OCI-M2 (cell line): ENCODE results near the gene SS18L1.
"Not testable (repeated sequence)": the region's sequence is repeated elsewhere in the genome, so short reads cannot be mapped to it uniquely, and the experiment has no call there.

Source experiments
- DNase-seq: peaks from one replicate; lab custom pipeline; 2025; ENCODE audit not compliant: unreplicated experiment; lab: John Stamatoyannopoulos, UW

Gene SS18L1

GRCh38 chr20:62136283-62137091 lies 7.1 kb upstream of the SS18L1 start:
- no peak for DNase-seq

- no peak for DNase-seq
These were observed 6.5 kb upstream of the SS18L1 start for GRCh38 chr20:62137092-62137384.

- DNase-seq: no peak
These were observed 5.9 kb upstream of the SS18L1 start for GRCh38 chr20:62137478-62138203.

- DNase-seq: no peak
These were observed 5.4 kb upstream of the SS18L1 start for GRCh38 chr20:62138204-62138543.

- DNase-seq: no peak
These were observed 4.7 kb upstream of the SS18L1 start for GRCh38 chr20:62138912-62139311.

GRCh38 chr20:62139636-62140035 lies 3.9 kb upstream of the SS18L1 start:
- DNase-seq: no peak

- no peak for DNase-seq
These were observed 2.5 kb upstream of the SS18L1 start for GRCh38 chr20:62141043-62141396.

- DNase-seq: no peak
These were observed 1.9 kb upstream of the SS18L1 start for GRCh38 chr20:62141397-62142251.

GRCh38 chr20:62142252-62143080 lies 1.1 kb upstream of the SS18L1 start:
- no peak for DNase-seq

GRCh38 chr20:62143957-62144825 lies 622 bp downstream of the SS18L1 start:
- DNase-seq: no peak

- no peak for DNase-seq
These were observed 2.1 kb downstream of the SS18L1 start for GRCh38 chr20:62145688-62146018.

GRCh38 chr20:62146019-62146755 lies 2.6 kb downstream of the SS18L1 start:
- DNase-seq: no peak

- DNase-seq: no peak
These were observed 3.6 kb downstream of the SS18L1 start for GRCh38 chr20:62147125-62147524.

- no peak for DNase-seq
These were observed 4.0 kb downstream of the SS18L1 start for GRCh38 chr20:62147528-62147927.

- not testable (repeated sequence) for DNase-seq
These were observed 4.8 kb downstream of the SS18L1 start for GRCh38 chr20:62148383-62148782.

- no peak for DNase-seq
These were observed 5.3 kb downstream of the SS18L1 start for GRCh38 chr20:62148908-62149314.

- DNase-seq: no peak
These were observed 6.2 kb downstream of the SS18L1 start for GRCh38 chr20:62149532-62150309.

- no peak for DNase-seq
These were observed 6.7 kb downstream of the SS18L1 start for GRCh38 chr20:62150310-62150575.

GRCh38 chr20:62151225-62151624 lies 7.7 kb downstream of the SS18L1 start:
- no peak for DNase-seq
